ENCODE results near the gene NPEPL1.

NPEPL1 gene

DNA sequence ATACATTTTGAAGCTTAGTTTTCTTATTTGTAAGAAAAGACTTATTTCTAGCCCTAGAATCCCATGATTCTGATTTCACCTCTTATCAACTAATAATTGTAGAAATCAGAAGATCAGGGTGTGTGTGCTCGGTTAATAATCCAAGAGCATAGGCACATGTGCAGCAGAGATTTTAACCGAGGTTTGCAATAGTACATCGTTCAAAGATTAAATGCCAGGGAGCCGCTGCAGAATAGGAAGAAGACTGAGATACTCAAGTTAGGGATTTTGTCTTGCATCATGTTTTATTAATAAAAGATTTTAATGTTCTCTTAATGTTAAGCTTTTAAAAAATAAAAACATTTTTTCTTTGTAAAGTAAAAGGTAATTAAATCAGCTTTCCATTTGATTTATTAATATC, 34.6 kb upstream of the NPEPL1 start:
- in situ Hi-C loops (cut with MboI; ENCODE audit: low pct_unique_long_range_greater_than_20kb, low sequenced_read_pairs, unreplicated experiment), result no loop called here
- TF ChIP-seq, protein P1, sequence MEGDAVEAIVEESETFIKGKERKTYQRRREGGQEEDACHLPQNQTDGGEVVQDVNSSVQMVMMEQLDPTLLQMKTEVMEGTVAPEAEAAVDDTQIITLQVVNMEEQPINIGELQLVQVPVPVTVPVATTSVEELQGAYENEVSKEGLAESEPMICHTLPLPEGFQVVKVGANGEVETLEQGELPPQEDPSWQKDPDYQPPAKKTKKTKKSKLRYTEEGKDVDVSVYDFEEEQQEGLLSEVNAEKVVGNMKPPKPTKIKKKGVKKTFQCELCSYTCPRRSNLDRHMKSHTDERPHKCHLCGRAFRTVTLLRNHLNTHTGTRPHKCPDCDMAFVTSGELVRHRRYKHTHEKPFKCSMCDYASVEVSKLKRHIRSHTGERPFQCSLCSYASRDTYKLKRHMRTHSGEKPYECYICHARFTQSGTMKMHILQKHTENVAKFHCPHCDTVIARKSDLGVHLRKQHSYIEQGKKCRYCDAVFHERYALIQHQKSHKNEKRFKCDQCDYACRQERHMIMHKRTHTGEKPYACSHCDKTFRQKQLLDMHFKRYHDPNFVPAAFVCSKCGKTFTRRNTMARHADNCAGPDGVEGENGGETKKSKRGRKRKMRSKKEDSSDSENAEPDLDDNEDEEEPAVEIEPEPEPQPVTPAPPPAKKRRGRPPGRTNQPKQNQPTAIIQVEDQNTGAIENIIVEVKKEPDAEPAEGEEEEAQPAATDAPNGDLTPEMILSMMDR (IDR thresholded peaks at IDR 0.05; ENCODE audit: extremely low read depth, insufficient read depth, missing control alignments), result no peak
- no peak for DNase-seq (ENCODE audit: low spot score)

DNA sequence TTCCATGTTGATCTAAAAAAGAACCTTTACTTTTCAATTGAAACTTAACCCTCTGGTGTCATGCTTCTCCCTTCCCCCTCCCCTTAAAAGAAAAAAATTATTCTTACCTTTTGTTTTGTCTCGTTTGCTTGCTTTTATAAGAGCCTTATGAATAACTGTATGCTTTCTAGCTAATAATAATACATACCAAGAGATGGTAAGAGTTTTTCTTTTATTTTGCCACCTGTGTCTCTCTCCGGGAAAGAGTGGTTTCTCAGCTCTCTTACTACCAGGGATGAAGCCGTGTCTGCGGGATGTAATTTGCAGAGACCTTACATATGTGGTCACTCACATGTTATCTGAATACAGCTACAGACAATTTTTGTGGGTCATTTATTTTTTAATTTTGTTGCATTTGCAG, 33.8 kb upstream of the NPEPL1 start:
- no peak for DNase-seq (ENCODE audit: low spot score)
- TF ChIP-seq, protein P1 (IDR thresholded peaks at IDR 0.05; ENCODE audit: extremely low read depth, insufficient read depth, missing control alignments), result no peak
- in situ Hi-C loops (cut with MboI; ENCODE audit: low pct_unique_long_range_greater_than_20kb, low sequenced_read_pairs, unreplicated experiment), result no loop called here

DNA sequence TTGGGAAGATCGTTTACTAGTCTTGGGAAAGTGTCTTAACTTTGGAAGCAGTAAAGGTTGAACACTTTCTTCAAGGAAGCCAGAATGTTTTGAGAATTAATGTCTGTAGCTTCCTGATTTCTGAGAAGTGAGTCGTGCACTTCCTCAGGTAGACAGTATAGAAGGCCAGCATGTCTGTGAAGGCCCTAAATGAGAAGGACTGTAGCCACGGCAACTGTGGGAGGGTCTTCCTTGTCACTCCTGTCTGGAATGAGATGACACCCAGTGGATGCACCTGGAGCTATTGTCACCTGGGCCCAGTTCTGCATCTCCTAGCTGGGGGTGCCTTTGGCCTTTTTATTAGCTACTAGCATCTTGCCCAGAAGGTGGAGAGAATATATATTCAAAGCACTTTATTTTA, 32.8 kb upstream of the NPEPL1 start:
- TF ChIP-seq, protein P1 (IDR thresholded peaks at IDR 0.05; ENCODE audit: extremely low read depth, insufficient read depth, missing control alignments), result no peak
- no peak for DNase-seq (ENCODE audit: low spot score)
- in situ Hi-C loops (cut with MboI; ENCODE audit: low pct_unique_long_range_greater_than_20kb, low sequenced_read_pairs, unreplicated experiment), result no loop called here

DNA sequence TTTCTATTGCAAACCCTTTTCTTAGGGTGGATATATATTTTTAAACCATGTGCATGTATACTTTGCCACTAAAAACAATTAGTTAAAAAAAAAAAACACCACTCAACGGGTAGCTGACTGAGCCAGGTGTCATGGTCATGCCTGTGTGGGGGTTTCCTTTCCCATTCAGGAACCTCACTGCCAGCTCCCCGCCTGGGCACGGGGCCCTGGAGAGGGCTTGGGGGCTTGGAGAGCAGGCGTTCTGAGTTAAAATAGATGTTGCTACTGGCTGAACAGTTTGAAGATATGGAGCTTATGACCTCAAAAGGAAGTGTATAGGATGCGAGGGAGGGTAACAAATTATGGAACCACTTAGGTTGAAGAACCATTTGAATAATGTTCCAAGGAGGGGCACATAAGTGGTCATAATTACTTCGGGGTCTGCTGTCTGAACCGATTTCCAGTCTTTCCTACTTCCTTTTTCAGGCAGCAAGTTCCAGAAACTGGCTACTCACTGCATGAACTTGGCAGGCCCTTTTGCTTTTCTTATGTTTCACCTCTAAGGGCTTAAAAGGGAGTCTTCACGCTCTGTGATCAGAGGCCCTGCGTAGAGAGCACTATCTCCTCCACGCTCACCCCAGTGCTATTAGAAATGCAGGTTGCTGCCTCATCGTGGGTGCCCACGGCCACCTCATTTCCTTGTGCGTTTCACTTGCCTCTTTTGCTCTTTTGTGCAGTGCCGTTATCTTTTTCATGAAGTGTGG, 31.6 kb upstream of the NPEPL1 start:
- TF ChIP-seq, protein P1 (IDR thresholded peaks at IDR 0.05; ENCODE audit: extremely low read depth, insufficient read depth, missing control alignments), result no peak
- DNase-seq (ENCODE audit: low spot score), result no peak
- in situ Hi-C loops (cut with MboI; ENCODE audit: low pct_unique_long_range_greater_than_20kb, low sequenced_read_pairs, unreplicated experiment), result no loop called here

DNA sequence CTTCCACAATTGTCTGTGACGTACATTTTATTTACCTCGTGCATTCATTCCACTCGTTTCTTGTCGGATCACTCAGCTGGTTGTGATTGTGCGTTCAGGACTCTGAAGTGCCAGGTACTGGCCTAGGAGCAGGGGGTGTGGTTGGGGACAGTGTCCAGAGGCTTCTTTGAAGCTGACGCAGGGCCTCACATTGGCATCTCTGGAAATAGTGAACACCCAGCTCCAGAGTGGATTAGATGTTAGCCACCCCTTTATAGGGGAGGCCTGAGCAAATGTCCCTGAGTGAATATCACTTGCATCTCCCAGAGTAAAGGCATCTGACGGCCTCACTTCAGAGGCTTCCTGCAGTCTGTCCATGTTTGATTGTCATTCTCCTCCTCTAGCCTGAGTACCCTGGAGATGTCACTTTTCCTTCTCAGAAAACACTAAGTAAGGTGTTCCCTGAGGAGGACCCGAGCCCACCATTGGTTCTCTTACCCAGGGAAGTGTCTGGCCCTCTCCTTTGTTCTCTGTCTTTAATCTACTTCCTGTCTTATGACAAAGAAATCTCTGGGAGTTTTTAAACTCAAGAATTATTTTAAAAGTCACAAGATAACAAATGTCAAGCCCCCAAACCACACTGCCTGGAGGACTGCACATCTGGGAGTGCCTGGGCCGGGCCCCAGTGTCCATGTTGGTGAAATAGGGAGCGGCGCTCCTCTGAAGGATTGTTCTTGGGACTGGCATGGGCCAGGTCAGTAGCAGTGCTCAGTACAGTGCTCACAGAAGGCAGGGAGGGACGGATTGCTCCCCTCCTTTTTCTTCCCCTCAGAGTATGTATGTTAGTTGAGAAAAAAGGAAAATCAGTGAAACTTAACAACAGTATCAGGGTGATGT, 30.8 kb upstream of the NPEPL1 start:
- in situ Hi-C loops (cut with MboI; ENCODE audit: low pct_unique_long_range_greater_than_20kb, low sequenced_read_pairs, unreplicated experiment), result no loop called here
- TF ChIP-seq, protein P1 (IDR thresholded peaks at IDR 0.05; ENCODE audit: extremely low read depth, insufficient read depth, missing control alignments), result no peak
- DNase-seq (ENCODE audit: low spot score), result no peak

DNA sequence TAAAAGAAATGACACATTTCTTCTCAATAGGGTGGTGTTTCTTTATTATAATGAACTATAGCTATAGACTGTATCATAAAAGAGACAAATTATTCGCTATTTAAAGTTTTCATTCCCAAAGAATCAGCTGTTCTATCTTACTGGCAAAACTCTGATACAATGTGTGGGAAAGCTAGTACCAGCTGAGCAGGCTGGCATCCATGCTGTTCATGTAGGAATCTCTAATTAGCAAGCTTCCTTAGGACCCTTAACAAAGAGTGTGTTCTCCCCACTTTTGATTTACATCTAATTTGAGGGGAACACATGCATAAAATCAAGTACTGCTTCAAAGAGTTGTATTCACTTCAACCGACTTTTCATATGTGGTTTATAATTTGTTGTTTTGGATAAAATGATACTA, 28.3 kb upstream of the NPEPL1 start:
- TF ChIP-seq, protein P1 (IDR thresholded peaks at IDR 0.05; ENCODE audit: extremely low read depth, insufficient read depth, missing control alignments), result no peak
- in situ Hi-C loops (cut with MboI; ENCODE audit: low pct_unique_long_range_greater_than_20kb, low sequenced_read_pairs, unreplicated experiment), result no loop called here
- DNase-seq (ENCODE audit: low spot score), result no peak
